ENCODE measurements around the gene NUMBL. TPM values are rescaled to one million over a fixed set of nuclear protein-coding genes. Genes with fewer than 3 reads are reported as not detected.

The NUMBL gene
- total RNA-seq, 1 donor from 2014 or later, result 79.3 TPM

DNA sequence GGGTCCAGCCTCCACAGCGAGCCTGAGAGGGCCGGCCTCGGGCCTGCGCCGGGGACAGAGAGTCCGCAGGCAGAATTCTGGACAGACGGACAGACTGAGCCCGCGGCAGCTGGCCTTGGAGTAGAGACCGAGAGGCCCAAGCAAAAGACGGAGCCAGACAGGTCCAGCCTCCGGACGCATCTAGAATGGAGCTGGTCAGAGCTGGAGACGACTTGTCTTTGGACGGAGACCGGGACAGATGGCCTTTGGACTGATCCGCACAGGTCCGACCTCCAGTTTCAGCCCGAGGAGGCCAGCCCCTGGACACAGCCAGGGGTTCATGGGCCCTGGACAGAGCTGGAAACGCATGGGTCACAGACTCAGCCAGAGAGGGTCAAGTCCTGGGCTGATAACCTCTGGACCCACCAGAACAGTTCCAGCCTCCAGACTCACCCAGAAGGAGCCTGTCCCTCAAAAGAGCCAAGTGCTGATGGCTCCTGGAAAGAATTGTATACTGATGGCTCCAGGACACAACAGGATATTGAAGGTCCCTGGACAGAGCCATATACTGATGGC lies 27.0 kb upstream of the NUMBL start:
- Mint-ChIP-seq H3K27ac (ENCODE audit: unreplicated experiment) (peak overlapping the region; percentile 80), H3K27me3 (ENCODE audit: low read depth, unreplicated experiment) (no peaks in the 10 kb centered on the region), H3K4me1 (ENCODE audit: low read depth, unreplicated experiment) (peaks cover 26% of the 10 kb centered on the region), H3K36me3 (ENCODE audit: low read depth, unreplicated experiment) (peaks cover 3% of the 10 kb centered on the region), H3K4me3 (ENCODE audit: unreplicated experiment) (peak overlapping the region; percentile 97), H3K9me3 (ENCODE audit: unreplicated experiment) (no peaks in the 10 kb centered on the region)
- DNase-seq (ENCODE audit: low read depth) (no peak), FAIRE-seq (no peak)
- Histone ChIP-seq H3K27me3 (ENCODE audit: insufficient read depth, low read length) (no peaks in the 10 kb centered on the region), H3K27ac (ENCODE audit: low read depth, low read length) (peak overlapping the region; percentile 100), H3K4me2 (ENCODE audit: low read length) (peak overlapping the region; percentile 99), H3K79me2 (ENCODE audit: insufficient read depth, low read length) (peaks cover 60% of the 10 kb centered on the region), H4K20me1 (ENCODE audit: insufficient read depth, low read length) (peaks cover 32% of the 10 kb centered on the region), H2AFZ (ENCODE audit: low read depth, low read length) (peak overlapping the region; percentile 12), H3K9ac (ENCODE audit: low read length) (peak overlapping the region; percentile 93), H3K9me3 (ENCODE audit: insufficient read depth, low read depth, low read length) (no peaks in the 10 kb centered on the region), H3K4me1 (ENCODE audit: insufficient read depth, low read length) (peaks cover 57% of the 10 kb centered on the region), H3K36me3 (ENCODE audit: insufficient read depth, low read length) (no peaks in the 10 kb centered on the region), H3K4me3 (ENCODE audit: insufficient read depth, low read depth, low read length) (peak overlapping the region; percentile 76)
- TF ChIP-seq, protein P1, sequence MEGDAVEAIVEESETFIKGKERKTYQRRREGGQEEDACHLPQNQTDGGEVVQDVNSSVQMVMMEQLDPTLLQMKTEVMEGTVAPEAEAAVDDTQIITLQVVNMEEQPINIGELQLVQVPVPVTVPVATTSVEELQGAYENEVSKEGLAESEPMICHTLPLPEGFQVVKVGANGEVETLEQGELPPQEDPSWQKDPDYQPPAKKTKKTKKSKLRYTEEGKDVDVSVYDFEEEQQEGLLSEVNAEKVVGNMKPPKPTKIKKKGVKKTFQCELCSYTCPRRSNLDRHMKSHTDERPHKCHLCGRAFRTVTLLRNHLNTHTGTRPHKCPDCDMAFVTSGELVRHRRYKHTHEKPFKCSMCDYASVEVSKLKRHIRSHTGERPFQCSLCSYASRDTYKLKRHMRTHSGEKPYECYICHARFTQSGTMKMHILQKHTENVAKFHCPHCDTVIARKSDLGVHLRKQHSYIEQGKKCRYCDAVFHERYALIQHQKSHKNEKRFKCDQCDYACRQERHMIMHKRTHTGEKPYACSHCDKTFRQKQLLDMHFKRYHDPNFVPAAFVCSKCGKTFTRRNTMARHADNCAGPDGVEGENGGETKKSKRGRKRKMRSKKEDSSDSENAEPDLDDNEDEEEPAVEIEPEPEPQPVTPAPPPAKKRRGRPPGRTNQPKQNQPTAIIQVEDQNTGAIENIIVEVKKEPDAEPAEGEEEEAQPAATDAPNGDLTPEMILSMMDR (IDR thresholded peaks at IDR 0.05; ENCODE audit: insufficient read depth, low read depth, low read length), result no peak
- TF ChIP-seq EZH2 (IDR thresholded peaks at IDR 0.05; ENCODE audit: insufficient read depth, low read length), result no peak

DNA sequence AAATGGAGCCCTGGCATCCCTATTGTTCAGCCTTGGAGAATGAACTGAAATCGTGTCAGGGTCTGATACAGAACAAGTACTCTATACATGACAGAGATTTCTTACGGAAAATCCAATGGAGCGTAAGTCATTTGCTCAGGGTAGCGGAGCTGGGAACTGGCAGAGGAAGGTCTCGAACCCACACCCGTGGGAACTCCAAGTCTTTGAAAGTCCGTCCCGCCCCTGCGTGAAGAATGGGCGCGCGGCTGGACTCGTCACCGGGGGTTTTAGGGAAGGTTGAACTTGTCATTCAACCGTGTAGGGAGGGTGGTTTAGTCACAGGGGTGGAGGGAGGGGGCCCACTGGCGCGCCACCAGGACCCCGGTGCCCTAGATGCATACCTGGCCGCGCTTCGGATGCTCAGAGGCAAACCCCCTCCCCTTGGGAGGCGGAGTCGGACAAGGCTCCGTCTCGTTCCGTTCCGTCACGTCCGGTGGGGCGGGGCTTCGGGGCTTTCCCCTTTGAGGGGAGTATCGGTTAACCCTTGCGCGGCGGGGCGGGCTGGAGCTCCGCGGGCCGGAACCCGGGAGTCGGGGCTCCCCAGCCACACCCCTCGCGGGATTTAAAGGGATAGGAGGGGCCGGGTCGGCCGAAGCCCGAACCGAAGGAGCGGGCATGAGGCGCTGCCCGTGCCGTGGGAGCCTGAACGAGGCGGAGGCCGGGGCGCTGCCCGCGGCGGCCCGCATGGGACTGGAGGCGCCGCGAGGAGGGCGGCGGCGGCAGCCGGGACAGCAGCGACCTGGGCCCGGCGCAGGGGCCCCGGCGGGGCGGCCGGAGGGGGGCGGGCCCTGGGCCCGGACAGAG lies 26.3 kb upstream of the NUMBL start, which contains the start of the genes COQ8B and ITPKC:
Gene COQ8B, minus strand, starts transcription at position 405 of the 843 bp plus-strand sequence. CDS start 2,254 bp downstream, outside the sequence.
Gene ITPKC, plus strand, starts transcription at position 631 of the 843 bp plus-strand sequence. Its CDS starts 24 bp downstream, at position 655.
- Mint-ChIP-seq H3K9me3 (ENCODE audit: unreplicated experiment) (no peaks in the 10 kb centered on the region), H3K4me3 (ENCODE audit: unreplicated experiment) (peak within 1 kb of the TSS; percentile 97), H3K27ac (ENCODE audit: unreplicated experiment) (peak within 1 kb of the TSS; percentile 100), H3K27me3 (ENCODE audit: low read depth, unreplicated experiment) (no peaks in the 10 kb centered on the region), H3K4me1 (ENCODE audit: low read depth, unreplicated experiment) (peaks cover 21% of the 10 kb centered on the region), H3K36me3 (ENCODE audit: low read depth, unreplicated experiment) (no peaks in the 10 kb centered on the region)
- Histone ChIP-seq H3K4me1 (ENCODE audit: insufficient read depth, low read length) (peaks cover 50% of the 10 kb centered on the region), H2AFZ (ENCODE audit: low read depth, low read length) (peak within 1 kb of the TSS; percentile 43), H3K79me2 (ENCODE audit: insufficient read depth, low read length) (peaks cover 53% of the 10 kb centered on the region), H3K36me3 (ENCODE audit: insufficient read depth, low read length) (no peaks in the 10 kb centered on the region), H3K4me2 (ENCODE audit: low read length) (peak within 1 kb of the TSS; percentile 99), H3K9ac (ENCODE audit: low read length) (peak within 1 kb of the TSS; percentile 93), H4K20me1 (ENCODE audit: insufficient read depth, low read length) (peaks cover 26% of the 10 kb centered on the region), H3K4me3 (ENCODE audit: insufficient read depth, low read depth, low read length) (peak within 1 kb of the TSS; percentile 76), H3K9me3 (ENCODE audit: insufficient read depth, low read depth, low read length) (no peaks in the 10 kb centered on the region), H3K27me3 (ENCODE audit: insufficient read depth, low read length) (no peaks in the 10 kb centered on the region), H3K27ac (ENCODE audit: low read depth, low read length) (peak within 1 kb of the TSS; percentile 100)
- peak; percentile 91 for DNase-seq (ENCODE audit: low read depth)
- no peak for FAIRE-seq
- TF ChIP-seq EZH2 (IDR thresholded peaks at IDR 0.05; ENCODE audit: insufficient read depth, low read length), result no peak
- TF ChIP-seq, protein P1 (IDR thresholded peaks at IDR 0.05; ENCODE audit: insufficient read depth, low read depth, low read length), result no peak

Measured in astrocyte (in vitro differentiated cells and primary cell).